NT2/D1 (cell line): ENCODE results near the gene BAZ1A.

Experiments used
- SUZ12 ChIP-seq: IDR thresholded peaks from 2 replicates; pipeline ENCODE4 v1.6.1; 2011; ENCODE audit not compliant: insufficient read length, insufficient read depth; ENCODE audit errors: extremely low read depth
- ZNF274 ChIP-seq: IDR thresholded peaks from 2 replicates; pipeline ENCODE4 v1.6.1; 2011; ENCODE audit warnings: mild to moderate bottlenecking, low read depth, low read length

GRCh38 chr14:34710006-34710405 is 165.2 kb downstream of the BAZ1A start:
- TF ChIP-seq ZNF274 (no peak), SUZ12 (no peak)
